Gastroesophageal sphincter (tissue), 4 donors: ENCODE results near the gene MRPL27. TPM values are rescaled to one million over a fixed set of nuclear protein-coding genes. Genes with fewer than 3 reads are reported as not detected.

Experiments used
- ATAC-seq: fragments of 150-250 bp; one replicate; pipeline ENCODE4 v1.9.1; 2016; ENCODE audit warnings: mild to moderate bottlenecking, moderate library complexity
- H3K27ac ChIP-seq, 4 donors: fragments of 200-600 bp; sonication (generic) in 3 of 4; 1 replicate in 3 of 4; 2 replicates in 1 of 4; pipeline ENCODE4 v1.5.1; 2016 to 2019
- H3K27me3 ChIP-seq: fragments of 200-600 bp; sonication (generic); one replicate; pipeline ENCODE4 v1.5.1; 2019
- H3K36me3 ChIP-seq, 2 donors: fragments of 200-600 bp; sonication (generic); one replicate each; pipeline ENCODE4 v1.5.1; 2019; ENCODE audit warnings: control low read depth in 1 of 2
- H3K4me1 ChIP-seq, 3 donors: fragments of 200-600 bp; sonication (generic); 1 replicate in 2 of 3; 2 replicates in 1 of 3; pipeline ENCODE4 v1.5.1; 2016 to 2019; ENCODE audit warnings: control low read depth in 2 of 3
- H3K4me3 ChIP-seq, 2 donors: fragments of 200-600 bp; sonication (generic); one replicate each; pipeline ENCODE4 v1.5.1; 2019; ENCODE audit warnings: mild to moderate bottlenecking in 1 of 2, moderate library complexity in 1 of 2
- H3K9me3 ChIP-seq, 3 donors: fragments of 200-600 bp; sonication (generic); one replicate each; pipeline ENCODE4 v1.5.1; 2017 to 2019; ENCODE audit warnings: control low read depth in 2 of 3
- CTCF ChIP-seq, 4 experiments: fragments of 200-600 bp in 2 of 4; fragments of 450-650 bp in 2 of 4; sonication (generic) in 1 of 4; IDR thresholded peaks; one replicate each; pipeline ENCODE4 v1.5.1; 2017 to 2019; ENCODE audit warnings: antibody characterized with exemption in 4 of 4, mild to moderate bottlenecking in 2 of 4, moderate library complexity in 2 of 4
- EP300 ChIP-seq: sonication (generic); formaldehyde crosslinking; IDR thresholded peaks from one replicate; pipeline ENCODE4 v1.6.1; 2017; ENCODE audit warnings: antibody characterized with exemption, mild to moderate bottlenecking
- POLR2A ChIP-seq, 2 donors: fragments of 450-650 bp; IDR thresholded peaks; one replicate each; pipeline ENCODE4 v1.6.1; 2017; ENCODE audit warnings: antibody characterized with exemption in 2 of 2, mild to moderate bottlenecking in 2 of 2, moderate library complexity in 1 of 2
- POLR2AphosphoS5 ChIP-seq: sonication (generic); formaldehyde crosslinking; IDR thresholded peaks from one replicate; pipeline ENCODE4 v1.6.1; 2017; ENCODE audit warnings: antibody characterized with exemption
- WGBS, 2 donors: methylation state at CpG; one replicate each; pipeline ENCODE4 v1.1.5; 2018; ENCODE audit warnings: low coverage in 1 of 2; 5-methylcytosine and 5-hydroxymethylcytosine counted together
- total RNA-seq, 4 donors: library from RNA; depleted of rRNA; stranded (reverse); fragments of >200 nt; gene quantifications; one replicate each; pipeline ENCODE4 v1.1.0, GENCODE V29; 2016

The MRPL27 gene
- total RNA-seq, 4 donors from 2014 or later: 40.3 to 62.1 (median 52.2) TPM

GRCh38 chr17:50363217-50364060 is 9.5 kb downstream of the MRPL27 start:
- H3K4me3 ChIP-seq: no peak overlapping the region
- H3K27ac ChIP-seq: no peak overlapping the region
- TF ChIP-seq POLR2AphosphoS5: no peak
- no peak for TF ChIP-seq EP300
- TF ChIP-seq CTCF (IDR thresholded peaks at IDR 0.05): no peak
- no peak for TF ChIP-seq POLR2A (IDR thresholded peaks at IDR 0.05)
- H3K9me3 ChIP-seq: no peaks in the 10 kb centered on the region
- WGBS, 2 donors: 34 to 42% methylated on average over 2 to 4 of the region's 8 CpGs
- no peaks in the 10 kb centered on the region for H3K27me3 ChIP-seq
- H3K4me1 ChIP-seq: peaks cover 0 to 25% (median 5%) of the 10 kb centered on the region in 3 donors
- no peak for ATAC-seq
- H3K36me3 ChIP-seq: peaks cover 0 to 72% of the 10 kb centered on the region in 2 donors

GRCh38 chr17:50362661-50363060 is 10.3 kb downstream of the MRPL27 start:
- no peak for TF ChIP-seq EP300
- no peak for TF ChIP-seq CTCF (IDR thresholded peaks at IDR 0.05)
- no peak for TF ChIP-seq POLR2A (IDR thresholded peaks at IDR 0.05)
- TF ChIP-seq POLR2AphosphoS5: no peak
- 64 to 72% methylated on average over 5 of the region's 7 CpGs for WGBS, 2 donors
- Histone ChIP-seq H3K27me3 (no peaks in the 10 kb centered on the region), H3K36me3 (peaks cover 0 to 72% of the 10 kb centered on the region in 2 donors), H3K27ac (peak overlapping the region in 1 of 4 donors; percentile 37), H3K4me3 (no peak overlapping the region), H3K9me3 (no peaks in the 10 kb centered on the region), H3K4me1 (peaks cover 0 to 25% (median 5%) of the 10 kb centered on the region in 3 donors)
- ATAC-seq: no peak

- no peak overlapping the region for H3K4me3 ChIP-seq
- H3K36me3 ChIP-seq: peaks cover 0 to 72% of the 10 kb centered on the region in 2 donors
- peak overlapping the region in 2 of 4 donors; percentile 37 to 50 for H3K27ac ChIP-seq
- H3K9me3 ChIP-seq: no peaks in the 10 kb centered on the region
- peaks cover 0 to 25% (median 5%) of the 10 kb centered on the region in 3 donors for H3K4me1 ChIP-seq
- peak; percentile 41 for ATAC-seq
- H3K27me3 ChIP-seq: no peaks in the 10 kb centered on the region
- TF ChIP-seq EP300: no peak
- TF ChIP-seq CTCF (IDR thresholded peaks at IDR 0.05): peak in 3 of 4 experiments; percentile 53 to 69 (median 61)
- TF ChIP-seq POLR2AphosphoS5: no peak
- TF ChIP-seq POLR2A (IDR thresholded peaks at IDR 0.05): no peak
- 26 to 35% methylated on average over 7 of the region's 11 CpGs for WGBS, 2 donors
Observed at GRCh38 chr17:50361561-50362480, 11.2 kb downstream of the MRPL27 start.

- 64 to 92% methylated on average over 4 of the region's 11 CpGs for WGBS, 2 donors
- Histone ChIP-seq H3K27ac (no peak overlapping the region), H3K9me3 (no peaks in the 10 kb centered on the region), H3K27me3 (no peaks in the 10 kb centered on the region), H3K36me3 (peaks cover 0 to 72% of the 10 kb centered on the region in 2 donors), H3K4me3 (no peak overlapping the region), H3K4me1 (peaks cover 0 to 25% (median 5%) of the 10 kb centered on the region in 3 donors)
- TF ChIP-seq CTCF (IDR thresholded peaks at IDR 0.05): no peak
- TF ChIP-seq POLR2A (IDR thresholded peaks at IDR 0.05): no peak
- TF ChIP-seq POLR2AphosphoS5: no peak
- no peak for TF ChIP-seq EP300
- ATAC-seq: no peak
Observed at GRCh38 chr17:50360486-50361115, 12.4 kb downstream of the MRPL27 start.
